Endometrial microvascular endothelial cells (primary cell): ENCODE data around the gene GSK3B. TPM values are rescaled to one million over a fixed set of nuclear protein-coding genes. Genes with fewer than 3 reads are reported as not detected.
"Not testable (repeated sequence)": the region's sequence is repeated elsewhere in the genome, so short reads cannot be mapped to it uniquely, and the experiment has no call there.

Experiments used
- in situ Hi-C: cut with HindIII; loops from 2 replicates; pipeline ENCODE4 v1.10.0; 2017; ENCODE audit warnings: low sequenced_read_pairs, low pct_unique_long_range_greater_than_20kb; ENCODE audit errors: inconsistent ontology term
- total RNA-seq: library from RNA; depleted of rRNA; stranded (reverse); fragments of >200 nt; gene quantifications from one replicate; pipeline ENCODE4 v1.2.3, GENCODE V29; 2015; ENCODE audit errors: inconsistent ontology term

GSK3B gene
- total RNA-seq, 1 donor from 2014 or later = 45.3 TPM

DNA sequence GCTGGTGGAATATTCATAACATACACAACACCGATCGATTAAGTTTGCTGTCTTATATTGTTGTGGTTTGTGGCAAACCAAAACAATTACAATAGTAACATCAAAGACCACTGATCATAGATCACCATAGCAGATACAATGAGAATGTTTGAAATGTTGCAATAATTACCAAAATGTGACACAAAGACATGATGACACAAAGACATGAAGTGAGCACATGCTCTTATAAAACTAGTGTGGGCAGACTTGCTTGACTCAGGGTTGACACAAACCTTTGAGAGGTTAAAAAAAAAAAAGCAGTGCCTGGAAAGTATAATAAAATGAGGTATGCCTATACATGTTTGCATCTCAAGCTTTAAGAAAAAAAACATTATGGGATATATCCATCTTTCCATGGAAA is 182.0 kb downstream of the GSK3B start:
- in situ Hi-C loops = no loop called here

DNA sequence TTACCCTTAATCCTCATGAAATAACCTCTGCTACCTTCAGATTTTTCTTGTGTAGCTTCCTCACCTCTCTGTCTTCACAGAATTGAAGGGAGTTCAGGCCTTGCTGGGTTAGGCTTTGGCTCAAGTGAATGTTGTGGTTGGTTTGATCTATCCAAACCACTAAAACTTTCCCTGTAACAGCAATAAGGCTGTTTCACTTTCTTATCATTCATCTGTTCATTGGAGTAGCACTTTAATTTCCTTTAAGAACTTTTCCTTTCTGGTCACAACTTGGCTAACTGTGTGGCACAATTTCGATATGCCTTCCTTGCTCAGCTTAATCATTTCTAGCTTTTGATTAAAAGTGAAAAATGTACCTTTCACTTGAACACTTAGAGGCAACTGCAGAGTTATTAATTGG is 182.5 kb downstream of the GSK3B start:
- in situ Hi-C loops = no loop called here

DNA sequence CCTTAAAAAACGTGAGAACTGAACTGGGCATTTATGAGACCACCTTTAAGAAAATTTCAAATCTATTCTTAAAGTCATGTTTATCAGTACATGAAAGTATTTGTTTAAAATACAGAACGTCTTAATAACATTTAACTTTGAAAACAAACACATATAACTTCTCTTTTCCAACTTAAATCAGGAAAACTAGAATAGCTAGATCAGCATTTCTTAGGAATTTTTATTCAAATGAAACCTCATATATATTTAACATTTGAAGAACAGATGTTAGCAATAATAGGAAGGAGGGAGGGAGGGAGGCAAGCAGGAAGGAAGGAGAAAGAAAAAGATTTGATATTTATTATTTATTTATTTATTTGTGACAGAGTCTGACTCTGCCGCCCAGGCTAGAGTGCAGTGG is 192.2 kb downstream of the GSK3B start:
- in situ Hi-C loops = no loop called here

DNA sequence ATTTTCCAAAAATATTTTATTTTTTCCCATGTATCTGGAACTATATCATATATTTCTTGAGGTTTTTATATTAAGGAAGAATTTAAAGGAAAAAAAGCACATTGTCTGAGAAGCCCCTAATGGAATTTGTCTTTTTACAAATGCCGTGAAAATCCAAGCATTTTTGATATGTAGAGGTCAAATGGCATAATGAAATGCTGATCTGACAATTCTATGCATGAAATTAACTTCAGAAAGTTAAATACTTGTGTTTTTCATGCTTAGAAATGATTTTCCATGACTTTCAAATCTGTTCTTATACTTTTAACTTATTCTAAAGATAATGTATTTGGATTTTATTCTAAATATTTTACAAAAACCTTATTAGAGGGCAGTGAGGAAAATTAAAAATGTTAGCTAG is 193.1 kb downstream of the GSK3B start:
- in situ Hi-C loops = no loop called here

DNA sequence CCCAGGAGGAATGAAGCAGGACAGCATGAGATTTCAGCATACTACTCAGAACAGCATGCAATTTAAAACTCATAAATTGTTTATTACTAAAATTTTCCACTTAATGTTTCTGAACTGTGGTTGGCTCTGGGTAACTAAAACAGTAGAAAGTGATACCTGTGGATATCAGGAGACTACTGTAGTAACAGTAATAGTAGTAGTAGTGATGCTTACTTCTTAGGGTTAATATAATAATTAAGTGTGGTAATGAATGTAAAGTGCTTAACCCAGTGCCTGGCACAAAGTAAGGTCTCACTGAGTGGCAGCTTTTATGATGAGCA is 195.1 kb downstream of the GSK3B start:
- in situ Hi-C loops = no loop called here

DNA sequence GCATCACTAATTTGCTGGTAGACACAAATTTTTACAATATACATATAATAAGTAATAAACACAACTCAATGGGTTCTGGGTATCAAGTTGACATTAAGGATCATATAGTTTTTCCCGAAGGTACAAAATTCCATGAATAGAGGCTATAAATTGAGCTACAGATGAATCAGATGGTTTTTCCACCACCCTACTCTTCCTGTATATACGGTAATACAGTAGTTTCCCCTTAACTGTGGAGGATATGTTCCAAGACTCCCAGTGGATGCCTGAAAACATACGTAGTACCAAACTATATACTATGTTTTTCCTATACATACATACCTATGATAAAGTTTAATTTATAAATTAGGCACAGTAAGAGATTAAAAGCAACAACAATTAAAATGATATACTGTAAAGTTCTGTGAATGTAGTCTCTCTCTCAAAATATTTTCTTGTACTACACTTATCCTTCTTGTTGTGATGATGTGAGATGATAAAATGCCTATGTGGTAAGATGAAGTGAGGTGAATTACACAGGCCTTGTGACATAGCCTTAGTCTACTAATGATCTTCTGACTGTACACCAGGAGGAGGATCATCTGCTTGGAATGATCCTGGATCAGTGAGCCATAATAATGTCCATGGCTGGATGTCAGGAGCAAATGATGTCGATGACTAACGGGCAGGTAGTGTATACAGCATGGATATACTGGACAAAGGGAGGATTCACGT is 195.6 kb downstream of the GSK3B start:
- in situ Hi-C loops = no loop called here

DNA sequence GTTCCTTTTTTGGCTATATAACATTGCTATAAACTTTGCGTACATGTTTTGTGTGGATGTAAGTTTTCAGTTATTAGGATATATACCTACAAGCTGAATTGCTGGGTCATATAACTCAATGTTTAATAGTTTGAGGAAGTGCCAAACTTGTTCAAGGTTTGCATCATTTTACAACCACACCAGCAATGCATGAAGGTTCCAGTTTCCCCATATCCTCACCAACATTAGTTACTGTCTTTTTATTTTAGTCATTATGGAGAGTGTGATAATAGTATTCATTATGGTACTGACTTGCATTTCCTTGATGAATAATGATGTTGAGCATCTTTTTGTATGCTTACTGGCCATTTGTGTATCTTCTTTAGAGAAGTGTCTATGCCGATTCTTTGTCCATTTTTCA is 200.1 kb downstream of the GSK3B start:
- in situ Hi-C loops = no loop called here

DNA sequence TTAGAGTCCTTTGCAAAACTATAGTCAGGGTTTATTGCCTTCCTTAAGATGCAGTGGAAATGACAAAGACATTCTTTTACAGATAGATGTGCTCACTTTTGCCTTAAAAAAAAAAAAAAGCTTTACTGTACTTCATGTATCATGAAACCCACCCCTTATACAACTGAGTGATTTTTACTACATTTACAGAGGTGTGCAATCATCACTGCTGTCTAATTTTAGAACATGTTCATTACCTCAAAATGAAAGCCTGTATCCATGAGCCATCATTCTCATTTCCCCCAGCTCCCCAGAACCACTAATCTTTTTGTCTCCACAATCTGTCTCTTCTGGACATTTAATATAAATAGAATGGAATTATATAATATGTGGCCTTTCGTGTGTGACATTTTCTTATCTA is 200.5 kb downstream of the GSK3B start:
- in situ Hi-C loops = no loop called here

DNA sequence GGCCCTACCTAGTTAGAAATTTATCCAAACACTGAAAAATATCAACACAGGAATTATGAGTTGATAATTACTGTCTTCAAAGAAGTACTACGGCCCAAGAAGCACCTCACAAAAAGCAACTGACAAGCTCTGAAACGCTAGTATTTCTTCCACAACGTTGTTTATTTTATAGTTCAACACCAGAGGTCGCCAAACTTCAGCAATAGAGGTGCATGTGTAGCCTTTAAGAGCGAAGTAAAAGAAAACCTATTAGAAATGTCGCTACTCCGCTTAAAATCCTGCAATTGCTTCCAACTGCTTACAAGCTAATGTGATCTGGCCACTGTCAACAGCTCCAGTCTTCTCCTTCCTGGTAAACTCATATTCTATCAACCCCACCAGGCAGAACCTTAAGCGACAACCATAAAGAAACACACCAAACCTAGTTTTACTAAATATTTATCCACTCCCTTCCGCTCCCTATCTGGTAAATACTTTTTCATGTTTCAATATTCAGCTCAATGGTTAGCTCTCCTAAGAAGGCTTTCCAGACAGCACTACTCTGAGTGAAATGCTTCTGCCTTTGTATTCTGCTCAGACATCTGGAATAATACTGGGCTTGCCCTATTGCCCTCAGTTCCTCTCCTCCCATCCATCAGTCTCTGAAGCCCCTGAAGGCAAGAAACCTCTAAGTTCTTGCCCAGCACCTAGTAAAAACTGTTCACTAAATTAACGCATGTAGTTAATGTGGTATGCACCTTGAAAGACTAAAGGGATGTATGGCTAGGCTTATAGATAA is 202.1 kb downstream of the GSK3B start:
- in situ Hi-C loops = no loop called here

DNA sequence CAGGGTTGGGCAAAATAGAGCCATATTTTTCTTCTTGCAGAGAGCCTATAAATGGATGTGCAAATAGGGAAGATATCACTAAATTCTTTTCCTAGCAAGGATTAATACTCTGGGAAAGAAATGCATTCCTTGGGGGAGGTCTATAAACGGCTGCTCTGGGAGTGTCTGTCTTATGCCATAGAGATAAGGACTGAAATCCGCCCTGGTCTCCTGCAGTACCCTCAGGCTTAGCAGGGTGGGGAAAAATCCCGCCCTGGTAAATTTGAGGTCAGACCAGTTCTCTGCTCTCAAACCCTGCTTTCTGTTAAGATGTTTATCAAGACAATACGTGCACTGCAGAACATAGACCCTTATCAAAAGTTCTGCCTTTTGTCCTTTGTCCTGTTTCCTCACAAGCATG is 205.6 kb downstream of the GSK3B start:
- in situ Hi-C loops = not testable (repeated sequence)

DNA sequence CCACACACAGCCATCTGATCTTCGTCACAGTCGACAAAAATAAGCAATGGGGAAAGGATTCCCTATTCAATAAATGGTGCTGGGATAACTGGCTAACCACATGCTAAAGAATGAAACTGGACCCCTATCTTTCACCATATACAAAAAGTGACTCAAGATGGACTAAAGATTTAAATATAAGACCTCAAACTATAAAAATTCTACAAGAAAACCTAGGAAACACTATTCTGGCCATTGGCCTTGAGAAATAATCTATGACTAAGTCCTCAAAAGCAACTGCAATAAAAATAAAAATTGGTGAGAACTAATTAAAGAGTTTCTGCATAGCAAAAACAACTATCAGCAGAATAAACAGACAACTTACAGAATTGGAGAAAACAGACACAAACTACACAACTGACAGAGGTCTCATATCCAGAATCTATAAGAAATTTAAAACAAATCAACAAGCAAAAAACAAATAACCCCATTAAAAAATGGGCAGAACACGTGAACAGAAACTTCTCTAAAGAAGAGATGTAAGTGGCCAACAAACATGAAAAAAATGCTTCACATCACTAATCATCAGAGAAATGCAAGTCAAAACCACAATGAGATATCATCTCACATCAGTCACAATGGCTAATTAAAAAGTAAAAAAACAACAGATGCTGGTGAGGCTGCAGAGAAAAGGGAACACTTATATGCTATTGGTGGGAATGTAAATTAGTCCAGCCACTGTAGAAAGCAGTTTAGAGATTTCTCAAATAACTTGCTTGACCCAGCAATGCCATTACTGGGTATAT is 208.3 kb downstream of the GSK3B start:
- in situ Hi-C loops = no loop called here

DNA sequence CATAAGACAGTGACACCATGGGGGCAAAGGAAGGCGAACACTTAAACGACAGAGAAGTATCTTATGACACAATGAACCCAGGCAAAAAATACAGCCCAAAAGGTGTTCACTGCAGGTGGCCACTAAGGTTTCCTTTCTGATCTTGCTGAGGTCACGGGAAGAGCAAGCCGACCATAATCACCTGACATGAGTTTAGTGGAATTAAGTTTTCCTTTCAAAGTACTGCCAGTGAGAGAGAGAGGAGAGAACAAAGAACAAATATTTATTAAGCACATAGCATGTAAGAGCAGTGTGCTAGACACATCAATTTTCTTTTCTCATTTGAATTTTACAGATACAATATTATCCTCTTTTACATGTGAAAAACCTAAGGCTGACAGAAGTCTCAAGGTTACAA is 210.1 kb downstream of the GSK3B start:
- in situ Hi-C loops = no loop called here

DNA sequence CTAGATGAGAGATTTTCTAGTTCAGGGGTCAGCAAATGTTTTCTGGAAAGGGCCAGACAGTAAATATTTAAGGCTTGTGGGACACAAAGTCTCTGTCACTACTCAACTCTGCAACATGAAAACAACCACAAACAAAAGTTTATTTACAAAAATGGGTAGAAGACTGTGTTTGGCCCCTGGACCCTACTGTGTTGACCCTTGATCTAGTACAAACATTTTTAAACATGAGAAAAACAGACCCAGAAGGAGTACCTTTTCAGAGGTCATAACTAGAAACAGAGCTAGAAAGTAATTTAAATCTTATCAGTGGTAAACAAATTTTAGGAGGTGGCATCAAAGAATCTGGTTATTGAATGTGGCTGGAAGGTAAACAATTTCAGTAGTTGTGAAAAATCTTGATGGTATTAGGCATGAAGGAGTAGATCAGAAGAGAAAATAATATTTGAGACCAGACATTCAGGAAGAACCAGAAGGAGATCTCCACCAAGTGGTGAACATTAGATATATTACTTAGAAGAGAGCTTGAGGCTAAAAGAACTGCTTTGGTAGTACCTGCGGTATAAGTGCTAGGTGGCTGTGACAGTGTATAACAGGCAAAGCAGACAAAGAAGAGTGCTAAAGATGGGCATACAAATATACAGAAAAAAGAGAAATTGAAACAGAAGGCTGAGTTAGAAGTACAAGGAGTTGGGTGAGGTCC is 210.6 kb downstream of the GSK3B start:
- in situ Hi-C loops = no loop called here

DNA sequence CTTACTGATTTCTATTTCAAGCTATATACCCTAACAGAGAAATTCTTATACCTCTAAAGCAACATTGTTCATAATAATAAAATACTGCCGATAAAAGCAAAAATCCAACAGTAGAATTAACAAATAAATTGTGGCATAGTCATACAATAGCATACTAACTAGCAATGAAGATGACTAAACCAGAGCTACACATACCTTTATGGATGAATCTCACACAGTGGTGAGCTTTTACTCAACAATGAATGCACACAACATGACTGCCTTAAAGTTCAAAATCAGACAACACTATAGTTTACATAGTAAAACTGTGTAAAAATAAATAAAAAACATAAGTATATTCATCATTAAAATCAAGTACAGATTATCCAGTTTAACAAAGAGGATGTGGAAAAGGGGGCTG is 213.3 kb downstream of the GSK3B start:
- in situ Hi-C loops = no loop called here

DNA sequence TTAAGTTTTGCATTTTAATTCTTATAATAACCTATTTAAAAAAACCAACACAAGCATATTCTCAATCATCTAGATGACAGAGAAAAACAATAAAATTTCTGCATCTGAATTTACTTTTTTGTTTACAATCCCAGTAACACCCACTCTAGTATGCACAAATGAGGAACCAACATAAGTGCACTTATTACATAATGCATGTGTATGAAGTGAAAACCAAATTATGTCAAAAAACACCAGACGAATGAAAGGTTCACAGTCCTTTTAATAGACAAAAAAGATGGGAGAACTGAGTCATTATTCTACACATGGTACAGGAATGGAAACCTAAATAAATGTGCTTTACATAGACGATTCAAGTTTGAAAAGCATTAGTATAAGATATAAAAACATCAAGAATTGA is 220.6 kb downstream of the GSK3B start:
- in situ Hi-C loops = no loop called here

DNA sequence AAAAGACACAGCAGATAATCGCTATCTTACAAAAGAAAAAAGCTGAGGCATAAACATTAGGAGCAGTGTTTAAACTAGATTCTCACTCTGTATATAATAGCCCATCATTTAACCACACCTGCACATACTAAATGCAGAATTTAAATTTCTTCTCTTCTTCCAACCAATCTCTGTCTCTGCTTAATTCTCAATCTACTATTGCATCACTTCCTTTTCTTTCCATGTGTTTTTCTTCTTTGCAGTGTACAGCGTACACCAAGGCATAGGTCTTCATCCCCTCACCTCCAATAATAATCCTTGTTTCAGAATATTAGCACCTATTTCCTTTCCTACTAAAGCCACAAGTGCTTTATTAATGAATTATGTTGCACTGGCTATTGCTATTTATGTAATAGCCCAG is 221.5 kb downstream of the GSK3B start:
- in situ Hi-C loops = no loop called here

DNA sequence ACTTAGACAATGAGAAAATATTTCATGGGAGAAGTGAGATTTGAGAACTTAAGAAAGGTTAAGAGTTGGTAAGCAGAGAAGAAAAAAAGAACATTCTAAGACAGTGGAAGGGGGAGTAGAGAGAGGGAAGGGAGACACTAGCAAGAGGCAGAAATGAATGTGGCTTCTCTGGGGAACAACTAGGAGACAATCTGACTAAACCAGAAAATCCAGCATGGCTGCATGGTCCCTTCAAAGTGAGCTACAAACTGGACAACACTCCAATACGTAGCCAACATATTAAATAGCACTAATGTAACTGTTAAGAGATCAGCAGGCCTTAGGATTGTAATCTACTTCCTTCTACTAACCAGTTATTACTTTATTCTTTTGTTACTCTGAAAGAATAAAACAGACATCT is 222.7 kb downstream of the GSK3B start:
- in situ Hi-C loops = no loop called here

DNA sequence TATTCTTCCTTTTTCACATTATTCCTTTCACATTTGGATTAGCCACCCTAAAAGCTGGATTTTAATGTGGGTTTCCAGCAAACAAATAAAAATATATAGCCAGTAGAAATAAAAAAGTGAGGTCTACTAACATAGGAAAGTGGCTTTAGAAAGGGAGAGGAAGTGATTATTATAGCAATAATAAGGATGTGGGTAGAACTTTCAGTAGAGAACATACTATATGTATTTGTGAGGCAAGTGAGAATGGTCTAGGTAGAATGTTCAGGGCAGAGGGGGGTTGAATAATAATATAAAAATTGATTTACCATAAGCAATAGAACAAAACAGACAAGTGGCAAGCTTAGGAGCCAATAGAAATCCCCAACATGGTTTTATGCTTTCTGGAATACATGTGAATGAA is 223.7 kb downstream of the GSK3B start:
- in situ Hi-C loops = no loop called here

DNA sequence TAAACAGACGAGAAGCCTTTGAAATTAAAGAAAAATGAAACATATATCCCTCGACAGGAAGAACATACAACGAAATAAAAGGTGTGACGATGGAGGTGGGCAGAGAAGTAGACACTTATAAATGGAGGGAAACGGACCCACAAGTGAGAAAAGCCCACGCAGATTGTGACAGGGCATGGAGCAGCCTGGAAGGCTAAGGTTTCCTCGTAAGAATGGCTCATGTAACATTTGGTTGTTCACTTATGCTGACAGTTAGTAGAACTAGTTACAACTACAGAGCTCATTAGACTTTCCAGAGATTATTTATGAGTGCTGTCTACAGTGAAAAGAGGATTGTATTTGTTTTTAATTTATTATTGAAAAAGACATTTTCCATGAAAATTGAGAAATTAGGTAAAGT is 229.8 kb downstream of the GSK3B start:
- in situ Hi-C loops = no loop called here
